H1 (cell line): Measurements from ENCODE around the gene SCD. TPM values are rescaled to one million over a fixed set of nuclear protein-coding genes. Genes with fewer than 3 reads are reported as not detected.

Experiments used
- CTCF ChIA-PET: fragments of 300-600 bp; sonication (Branson Sonifier 250); formaldehyde crosslinking; loops from one replicate; lab custom pipeline; 2021; ENCODE audit not compliant: partially characterized antibody; lab: Charles Lee
- POLR2A ChIA-PET: fragments of 300-600 bp; sonication (Branson Sonifier 250); formaldehyde crosslinking; loops from one replicate; lab custom pipeline; 2021; ENCODE audit warnings: inconsistent platforms; ENCODE audit not compliant: partially characterized antibody; lab: Charles Lee
- DNase-seq, 2 experiments: peaks; one replicate each; pipeline versions ENCODE4 v3.0.0 to v3.0.0-alpha.2; 2010 to 2022; ENCODE audit warnings: low spot score in 2 of 2, low read depth in 1 of 2, mixed read lengths in 1 of 2
- FAIRE-seq: peaks from 2 replicates; lab custom pipeline; 2011; peaks lifted over from hg19 to GRCh38; lab: Jason Lieb, UNC
- H2AFZ ChIP-seq: 2 replicates; pipeline ENCODE4 v1.8.1; 2012; ENCODE audit warnings: low read length, inconsistent platforms
- H2AK5ac ChIP-seq: 2 replicates; pipeline ENCODE4 v1.6.1; 2013; ENCODE audit warnings: low read depth, low read length
- H2BK120ac ChIP-seq: replicated peaks from 2 replicates; pipeline ENCODE3; 2013; ENCODE audit warnings: low read depth, low read length, inconsistent platforms
- H2BK12ac ChIP-seq: 2 replicates; pipeline ENCODE4 v1.6.1; 2013; ENCODE audit warnings: low read depth, low read length
- H2BK15ac ChIP-seq: 2 replicates; pipeline ENCODE4 v1.6.1; 2013; ENCODE audit warnings: low read length
- H2BK20ac ChIP-seq: 2 replicates; pipeline ENCODE4 v1.6.1; 2013; ENCODE audit warnings: low read length
- H2BK5ac ChIP-seq: 2 replicates; pipeline ENCODE4 v1.6.1; 2013; ENCODE audit warnings: low read depth, low read length
- H3K14ac ChIP-seq: 2 replicates; pipeline ENCODE4 v1.6.1; 2013; ENCODE audit warnings: inconsistent platforms; ENCODE audit not compliant: insufficient read length
- H3K18ac ChIP-seq: 2 replicates; pipeline ENCODE4 v1.6.1; 2013; ENCODE audit warnings: low read length; ENCODE audit errors: extremely low read depth
- H3K23ac ChIP-seq: 2 replicates; pipeline ENCODE4 v1.6.1; 2013; ENCODE audit warnings: inconsistent platforms; ENCODE audit not compliant: insufficient read length
- H3K23me2 ChIP-seq: 2 replicates; pipeline ENCODE4 v1.6.1; 2013; ENCODE audit warnings: low read depth, low read length
- H3K27ac ChIP-seq: 2 replicates; pipeline ENCODE4 v1.6.1; 2011; ENCODE audit warnings: low read depth, low read length, inconsistent platforms
- H3K27me3 ChIP-seq, 4 experiments: replicated peaks in 1 of 4; 1 replicate in 1 of 4; 2 replicates in 3 of 4; pipeline versions ENCODE4 v1.6.1 to v1.8.1; 2011 to 2013; ENCODE audit warnings: low read length in 3 of 4, mild to moderate bottlenecking in 3 of 4, inconsistent platforms in 2 of 4, mixed read lengths in 2 of 4, moderate library complexity in 1 of 4; ENCODE audit not compliant: control insufficient read depth in 3 of 4, insufficient read depth in 3 of 4; ENCODE audit errors: extremely low read depth in 1 of 4
- H3K36me3 ChIP-seq, 4 experiments: 2 replicates each; pipeline versions ENCODE4 v1.6.1 to v1.8.1; 2011 to 2013; ENCODE audit warnings: mild to moderate bottlenecking in 4 of 4, low read length in 3 of 4, moderate library complexity in 2 of 4, control low read depth in 1 of 4, inconsistent platforms in 1 of 4; ENCODE audit not compliant: insufficient read depth in 4 of 4, control insufficient read depth in 2 of 4
- H3K4ac ChIP-seq: replicated peaks from 2 replicates; pipeline ENCODE3; 2013; ENCODE audit warnings: low read length, low read depth, mixed read lengths, inconsistent platforms; ENCODE audit not compliant: insufficient read length
- H3K4me1 ChIP-seq, 4 experiments: replicated peaks in 1 of 4; 1 replicate in 1 of 4; 2 replicates in 3 of 4; pipeline versions ENCODE4 v1.6.1 to v1.8.1; 2011 to 2013; ENCODE audit warnings: low read length in 3 of 4, inconsistent platforms in 2 of 4, mixed read lengths in 1 of 4; ENCODE audit not compliant: insufficient read depth in 4 of 4, control insufficient read depth in 3 of 4
- H3K4me2 ChIP-seq, 2 experiments: 2 replicates each; pipeline versions ENCODE4 v1.6.1 to v1.8.1; 2011 to 2013; ENCODE audit warnings: low read depth in 2 of 2, low read length in 2 of 2, control low read depth in 1 of 2, inconsistent platforms in 1 of 2, mild to moderate bottlenecking in 1 of 2; ENCODE audit not compliant: insufficient read depth in 1 of 2
- H3K4me3 ChIP-seq, 4 experiments: fragments of 200-600, 300-600 bp in 1 of 4; sonication (generic), shearing (Covaris generic), sonication (Bioruptor Twin) in 1 of 4; 2 replicates each; pipeline versions ENCODE4 v1.5.1 to v1.8.1; 2011 to 2016; ENCODE audit warnings: low read length in 4 of 4, low read depth in 3 of 4, control low read depth in 2 of 4, inconsistent platforms in 2 of 4, mild to moderate bottlenecking in 2 of 4, mixed read lengths in 1 of 4, moderate library complexity in 1 of 4; ENCODE audit not compliant: insufficient read depth in 2 of 4; ENCODE audit errors: extremely low read depth in 1 of 4
- H3K56ac ChIP-seq: replicated peaks from 2 replicates; pipeline ENCODE3; 2013; ENCODE audit warnings: low read depth, mild to moderate bottlenecking, mixed read lengths, low read length, inconsistent platforms; ENCODE audit not compliant: insufficient read length
- H3K79me1 ChIP-seq: 2 replicates; pipeline ENCODE4 v1.6.1; 2013; ENCODE audit warnings: low read depth, low read length, control low read depth
- H3K79me2 ChIP-seq, 2 experiments: 2 replicates each; pipeline versions ENCODE4 v1.6.1 to v1.8.1; 2012 to 2013; ENCODE audit warnings: low read length in 2 of 2, mild to moderate bottlenecking in 2 of 2, inconsistent platforms in 1 of 2; ENCODE audit not compliant: insufficient read depth in 2 of 2, control insufficient read depth in 1 of 2
- H3K9ac ChIP-seq, 4 experiments: replicated peaks in 1 of 4; 1 replicate in 1 of 4; 2 replicates in 3 of 4; pipeline versions ENCODE4 v1.6.1 to v1.8.1; 2011 to 2013; ENCODE audit warnings: low read depth in 3 of 4, low read length in 3 of 4, control low read depth in 2 of 4, mild to moderate bottlenecking in 2 of 4, moderate library complexity in 2 of 4, inconsistent platforms in 1 of 4; ENCODE audit errors: extremely low read depth in 1 of 4
- H3K9me3 ChIP-seq, 2 experiments: 2 replicates each; pipeline versions ENCODE4 v1.6.1 to v1.8.1; 2012 to 2013; ENCODE audit warnings: mild to moderate bottlenecking in 2 of 2, moderate library complexity in 2 of 2, control low read depth in 1 of 2, inconsistent platforms in 1 of 2, low read depth in 1 of 2, low read length in 1 of 2, mixed read lengths in 1 of 2; ENCODE audit not compliant: insufficient read depth in 2 of 2
- H4K20me1 ChIP-seq, 2 experiments: replicated peaks in 1 of 2; 2 replicates each; pipeline versions ENCODE3 to v1.8.1; 2011 to 2013; ENCODE audit warnings: inconsistent platforms in 2 of 2, low read length in 2 of 2, mild to moderate bottlenecking in 1 of 2; ENCODE audit not compliant: insufficient read depth in 2 of 2, control insufficient read depth in 1 of 2
- H4K5ac ChIP-seq: 2 replicates; pipeline ENCODE4 v1.6.1; 2013; ENCODE audit warnings: low read length, low read depth, mixed read lengths, inconsistent platforms; ENCODE audit not compliant: insufficient read length
- H4K8ac ChIP-seq: 2 replicates; pipeline ENCODE4 v1.8.0; 2013; ENCODE audit warnings: mild to moderate bottlenecking, moderate library complexity, low read length, inconsistent platforms; ENCODE audit not compliant: insufficient read depth; ENCODE audit errors: extremely low read depth
- H4K91ac ChIP-seq: replicated peaks from 2 replicates; pipeline ENCODE3; 2013; ENCODE audit warnings: low read length, mixed read lengths, inconsistent platforms; ENCODE audit not compliant: insufficient read length
- FOSL1 ChIP-seq: IDR thresholded peaks from 2 replicates; pipeline ENCODE4 v1.6.1; 2011; ENCODE audit warnings: mild to moderate bottlenecking, low read depth, low read length, moderate library complexity; ENCODE audit not compliant: insufficient read depth
- RBBP5 ChIP-seq: IDR thresholded peaks from 2 replicates; pipeline ENCODE4 v1.7.1; 2012; ENCODE audit warnings: low read depth, mild to moderate bottlenecking, inconsistent platforms, low read length, moderate library complexity, borderline replicate concordance
- WGBS, 2 experiments: shearing (Covaris generic) in 1 of 2; methylation state at CpG; one replicate each; pipeline versions ENCODE4 v1.1.6 to v1.1.7; 2013 to 2015; ENCODE audit warnings: low lambda C conversion rate in 2 of 2, mixed read lengths in 2 of 2, inconsistent platforms in 1 of 2, low coverage in 1 of 2, missing lambda C conversion rate in 1 of 2; ENCODE audit not compliant: insufficient replicate concordance in 2 of 2, insufficient coverage in 1 of 2, insufficient read length in 1 of 2; ENCODE audit errors: extremely low coverage in 1 of 2, missing lambda C conversion rate in 1 of 2; 5-methylcytosine and 5-hydroxymethylcytosine counted together
- polyA plus RNA-seq, 7 experiments: library from polyadenylated mRNA; depleted of rRNA in 3 of 7; stranded (reverse) in 5 of 7; unstranded in 2 of 7; fragments of >200 nt in 5 of 7; fragments of 200-250 nt in 2 of 7; gene quantifications; 1 replicate in 5 of 7; 2 replicates in 1 of 7; 4 replicates in 1 of 7; pipeline versions ENCODE4 v1.2.1 to v1.2.3, GENCODE V29; 2011 to 2013; ENCODE audit warnings: missing spikeins in 2 of 7, mixed read lengths in 2 of 7
- total RNA-seq: library from RNA; stranded (reverse); fragmentation: NEBNext Ultra II Directional; extraction: Animal tissue kit (Norgen Biotek cat#: 25700); gene quantifications from 2 replicates; pipeline ENCODE4 v1.2.1, GENCODE V29; 2021

SCD gene
- total and polyA plus RNA-seq, 2 of the 8 experiments (the other 6 are each of a cell fraction or from before 2014, with no cell fraction given), result 397 to 621 TPM

DNA sequence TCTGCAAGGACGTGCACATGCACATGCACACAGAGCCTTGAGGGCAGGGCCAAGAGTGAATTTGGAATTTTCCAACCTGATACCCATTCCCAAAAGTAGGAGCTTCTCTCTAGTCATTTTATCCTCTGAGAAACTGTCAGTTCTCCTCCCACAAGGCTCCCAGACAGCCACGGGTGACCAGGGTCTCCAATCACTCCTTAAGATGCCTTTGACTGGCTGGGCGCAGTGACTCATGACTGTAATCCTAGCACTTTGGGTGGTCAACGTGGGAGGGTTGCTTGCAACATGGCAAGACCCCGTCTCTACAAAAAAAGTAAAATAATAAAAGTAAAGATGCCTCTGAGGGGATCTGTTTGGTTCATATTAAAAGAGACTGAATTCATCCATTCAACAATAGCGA lies 13.2 kb downstream of the SCD start:
- Histone ChIP-seq H3K79me2 (peaks cover 0 to 21% of the 10 kb centered on the region in 2 experiments; a peak in 3 of 4 replicates), H4K91ac (no peak overlapping the region), H4K8ac (no peak overlapping the region), H3K27ac (no peak overlapping the region), H2AK5ac (no peak overlapping the region), H2BK120ac (no peak overlapping the region), H2AFZ (no peak overlapping the region), H3K14ac (no peak overlapping the region), H3K79me1 (peaks cover 3% of the 10 kb centered on the region; the same call in 1 of the 2 replicates)
- WGBS, 2 experiments, result 80% methylated on average over 6 of the region's 6 CpGs; no CpG with 5 or more reads in 1 of the 2 experiments
- CTCF ChIA-PET, result interaction anchor here (0.6 to 1.7 kb wide), 8 partner anchors 9 to 159 kb away, joined by 3 to 8 read pairs (median 4); no protein-coding TSS in a partner anchor
- no peak for TF ChIP-seq RBBP5
- TF ChIP-seq FOSL1, result no peak
- TF ChIP-seq, all 59 proteins: peak for 0
- Histone ChIP-seq H4K5ac (no peak overlapping the region), H3K27me3 (no peaks in the 10 kb centered on the region), H3K56ac (no peak overlapping the region), H4K20me1 (peaks cover 0 to 30% of the 10 kb centered on the region in 2 experiments), H3K4me3 (no peak overlapping the region), H2BK20ac (no peak overlapping the region), H3K9ac (no peak overlapping the region), H3K23me2 (no peaks in the 10 kb centered on the region), H3K4me2 (no peak overlapping the region), H3K23ac (no peak overlapping the region), H3K9me3 (no peaks in the 10 kb centered on the region), H3K4ac (no peak overlapping the region), H3K36me3 (peaks cover 35 to 92% (median 70%) of the 10 kb centered on the region in 4 experiments), H2BK15ac (no peak overlapping the region), H3K18ac (no peak overlapping the region), H3K4me1 (peaks cover 0 to 8% (median 6%) of the 10 kb centered on the region in 4 experiments; a peak in 3 of 7 replicates), H2BK12ac (no peak overlapping the region), H2BK5ac (no peak overlapping the region)
- no peak for DNase-seq
- POLR2A ChIA-PET, result interaction anchor here (1.0 to 6.8 kb wide), 5 partner anchors 10 to 122 kb away, joined by 3 to 103 read pairs (median 15); partner anchors contain the start of gene SCD
- FAIRE-seq, result no peak
